Activated CD8-positive, alpha-beta memory T cell treated with anti-CD3 and anti-CD28 coated beads, Interleukin-2, amount 10 ng/mL, durations not matched to agents 7 days and 5 days (primary cell): ENCODE results near the gene MTF2. TPM values are rescaled to one million over a fixed set of nuclear protein-coding genes. Genes with fewer than 3 reads are reported as not detected.
A peak's percentile ranks its signal among the peaks of the same experiment; 100 is the strongest.
"Not testable (repeated sequence)": the region's sequence is repeated elsewhere in the genome, so short reads cannot be mapped to it uniquely, and the experiment has no call there.

ENCODE experiments used
- ATAC-seq: fragments of 150-1000 bp; cut with Tn5 transposase; one replicate; pipeline ENCODE4 v1.10.0; 2021; ENCODE audit warnings: moderate library complexity
- CTCF ChIA-PET: fragments of 350-600 bp; sonication (Branson Sonifier 250); formaldehyde crosslinking; loops from one replicate; lab custom pipeline; 2021; ENCODE audit warnings: antibody characterized with exemption; lab: Charles Lee
- DNase-seq: peaks from one replicate; pipeline ENCODE4 v3.0.0-alpha.2; 2020
- H3K27ac Mint-ChIP-seq: one replicate; pipeline ENCODE4 v1.8.0; 2021; ENCODE audit warnings: mild to moderate bottlenecking, mixed read lengths
- H3K27me3 Mint-ChIP-seq: one replicate; pipeline ENCODE4 v1.8.0; 2021; ENCODE audit warnings: mixed read lengths
- H3K36me3 Mint-ChIP-seq: one replicate; pipeline ENCODE4 v1.8.0; 2021; ENCODE audit warnings: mild to moderate bottlenecking, mixed read lengths
- H3K4me1 Mint-ChIP-seq: one replicate; pipeline ENCODE4 v1.8.0; 2021; ENCODE audit warnings: mixed read lengths
- H3K4me3 Mint-ChIP-seq: one replicate; pipeline ENCODE4 v1.8.0; 2021; ENCODE audit warnings: mild to moderate bottlenecking, moderate library complexity, mixed read lengths
- H3K9me3 Mint-ChIP-seq: one replicate; pipeline ENCODE4 v1.8.0; 2022; ENCODE audit warnings: low read depth, mixed read lengths
- total RNA-seq, 2 experiments: library from RNA; stranded (reverse); gene quantifications; one replicate each; pipeline ENCODE4 v1.2.3, GENCODE V29; 2021

Gene MTF2
- total RNA-seq, 2 experiments from 2014 or later, result 70.6 to 75.7 TPM

DNA sequence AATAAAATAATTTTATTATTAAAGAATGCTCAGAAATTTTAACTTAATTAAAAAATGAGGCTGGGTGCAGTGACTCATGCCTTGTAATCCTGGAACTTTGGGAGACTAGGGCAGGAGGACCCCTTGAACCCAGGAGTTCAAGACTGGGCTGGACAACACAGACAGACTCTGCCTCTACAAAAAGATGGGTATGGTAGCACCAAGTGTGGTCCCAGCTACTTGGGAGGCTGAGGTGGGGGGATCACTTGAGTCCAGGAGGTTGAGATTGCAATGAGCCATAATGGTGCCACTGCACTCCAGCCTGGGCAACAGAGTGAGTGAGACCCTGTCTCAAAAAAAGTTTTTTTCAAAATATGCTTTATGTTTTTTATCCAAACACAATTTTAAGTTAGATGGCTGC is 75.8 kb downstream of the MTF2 start:
- no peak for DNase-seq
- peak; percentile 29 for ATAC-seq
- H3K36me3 Mint-ChIP-seq, result peaks cover 44% of the 10 kb centered on the region
- no peak overlapping the region for H3K4me3 Mint-ChIP-seq
- H3K4me1 Mint-ChIP-seq, result peaks cover 22% of the 10 kb centered on the region
- CTCF ChIA-PET, result interaction anchor here (0.9 kb wide), 1 partner anchor 18 kb away, joined by 3 read pairs; no protein-coding TSS in a partner anchor
- H3K9me3 Mint-ChIP-seq, result no peaks in the 10 kb centered on the region
- no peaks in the 10 kb centered on the region for H3K27me3 Mint-ChIP-seq
- H3K27ac Mint-ChIP-seq, result peak overlapping the region; percentile 69

DNA sequence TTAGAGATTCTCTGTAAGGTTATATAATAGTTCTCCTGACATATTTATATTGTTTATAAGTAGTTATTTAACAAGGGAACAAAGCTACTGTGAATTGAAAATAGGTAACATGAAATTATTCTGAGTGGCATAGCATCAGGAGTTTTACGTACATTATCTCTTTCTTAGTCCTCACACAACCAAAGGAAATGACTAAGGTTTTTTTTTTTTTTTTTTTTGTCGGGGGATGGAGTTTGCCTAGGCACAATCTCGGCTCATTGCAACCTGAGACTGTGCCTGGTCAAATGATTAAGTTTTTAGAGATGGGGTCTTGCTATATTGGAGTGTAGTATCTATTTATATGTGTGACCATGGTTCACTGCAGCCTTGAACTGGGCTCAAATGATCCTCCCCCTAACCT is 76.3 kb downstream of the MTF2 start:
- ATAC-seq (peak; percentile 80), DNase-seq (no peak)
- peak overlapping the region; percentile 69 for H3K27ac Mint-ChIP-seq
- peaks cover 43% of the 10 kb centered on the region for H3K36me3 Mint-ChIP-seq
- no peak overlapping the region for H3K4me3 Mint-ChIP-seq
- peaks cover 22% of the 10 kb centered on the region for H3K4me1 Mint-ChIP-seq
- H3K27me3 Mint-ChIP-seq, result no peaks in the 10 kb centered on the region
- CTCF ChIA-PET, result interaction anchor here (0.9 kb wide), 1 partner anchor 18 kb away, joined by 3 read pairs; no protein-coding TSS in a partner anchor
- no peaks in the 10 kb centered on the region for H3K9me3 Mint-ChIP-seq

- no peaks in the 10 kb centered on the region for H3K9me3 Mint-ChIP-seq
- peaks cover 19% of the 10 kb centered on the region for H3K4me1 Mint-ChIP-seq
- no peaks in the 10 kb centered on the region for H3K27me3 Mint-ChIP-seq
- ATAC-seq, result no peak
- no peak for DNase-seq
- no peak overlapping the region for H3K27ac Mint-ChIP-seq
- H3K4me3 Mint-ChIP-seq, result no peak overlapping the region
- CTCF ChIA-PET, result interaction anchor here (1.9 kb wide), 1 partner anchor 9 kb away, joined by 6 read pairs; no protein-coding TSS in a partner anchor
- peaks cover 45% of the 10 kb centered on the region for H3K36me3 Mint-ChIP-seq
Measured at GRCh38 chr1:93159337-93159736, 80.3 kb downstream of the MTF2 start.

DNA sequence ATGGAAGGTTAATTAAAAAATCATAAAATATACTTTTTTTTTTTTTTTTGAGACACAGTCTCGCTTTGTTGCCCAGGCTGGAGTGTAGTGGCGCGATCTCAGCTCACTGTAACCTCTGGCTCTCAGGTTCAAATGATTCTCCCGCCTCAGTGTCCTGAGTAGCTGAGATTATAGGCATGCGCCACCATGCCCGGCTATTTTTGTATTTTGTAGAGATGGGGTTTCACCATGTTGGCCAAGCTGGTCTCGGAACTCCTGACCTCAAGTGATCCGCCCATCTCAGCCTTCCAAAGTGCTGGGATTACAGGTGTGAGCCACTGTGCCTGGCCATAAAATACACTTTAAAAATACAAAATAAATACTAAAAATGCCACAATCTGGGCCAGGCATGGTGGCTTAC is 84.2 kb downstream of the MTF2 start:
- H3K9me3 Mint-ChIP-seq, CTCF ChIA-PET, ATAC-seq, H3K27ac Mint-ChIP-seq, H3K27me3 Mint-ChIP-seq, DNase-seq, H3K4me3 Mint-ChIP-seq: not testable (repeated sequence)
- peaks cover 58% of the 10 kb centered on the region for H3K36me3 Mint-ChIP-seq
- H3K4me1 Mint-ChIP-seq, result peaks cover 11% of the 10 kb centered on the region

DNA sequence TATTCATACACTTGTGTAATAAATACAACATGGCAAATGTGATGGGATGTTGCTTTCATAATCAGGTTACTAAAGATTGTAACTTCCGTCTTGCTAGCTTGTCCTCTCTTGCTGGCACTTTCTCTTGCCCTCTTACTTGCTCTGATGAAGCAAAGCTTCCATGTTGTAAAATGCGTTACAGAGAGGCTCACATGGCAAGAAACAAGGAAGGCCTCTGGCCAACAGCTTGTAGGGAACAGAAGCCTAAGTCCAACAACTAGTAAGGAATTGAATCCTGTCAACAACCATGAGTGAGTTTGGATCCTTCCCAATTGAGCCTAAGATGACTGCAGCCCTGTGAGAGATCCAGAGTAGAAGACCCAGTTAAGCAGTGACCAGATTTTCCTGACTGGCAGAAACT is 85.7 kb downstream of the MTF2 start:
- CTCF ChIA-PET, result interaction anchor here (1.0 kb wide), 1 partner anchor 13 kb away, joined by 5 read pairs; no protein-coding TSS in a partner anchor
- ATAC-seq (no peak), DNase-seq (no peak)
- Mint-ChIP-seq H3K27ac (no peak overlapping the region), H3K4me3 (no peak overlapping the region), H3K9me3 (peaks cover 9% of the 10 kb centered on the region), H3K27me3 (no peaks in the 10 kb centered on the region), H3K4me1 (peaks cover 24% of the 10 kb centered on the region), H3K36me3 (peaks cover 58% of the 10 kb centered on the region)

DNA sequence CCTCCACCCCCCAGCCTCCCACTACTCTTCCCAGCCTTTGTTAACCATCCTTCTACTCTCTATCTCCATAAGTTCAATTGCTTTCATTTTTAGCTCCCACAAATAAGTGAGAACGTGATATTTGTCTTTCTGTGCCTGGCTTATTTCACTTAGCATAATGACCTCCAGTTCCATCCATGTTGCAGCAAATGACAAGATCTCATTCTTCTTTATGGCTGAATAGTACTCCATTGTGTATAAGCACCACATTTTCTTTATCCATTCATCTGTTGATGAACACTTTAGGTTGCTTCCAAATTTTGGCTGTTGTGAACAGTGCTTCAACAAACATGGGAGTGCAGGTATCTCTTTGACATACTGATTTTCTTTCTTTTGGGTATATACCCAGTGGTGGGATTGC is 86.8 kb downstream of the MTF2 start:
- ATAC-seq, H3K27ac Mint-ChIP-seq, H3K4me3 Mint-ChIP-seq, H3K9me3 Mint-ChIP-seq, DNase-seq, CTCF ChIA-PET, H3K27me3 Mint-ChIP-seq: not testable (repeated sequence)
- H3K4me1 Mint-ChIP-seq, result peaks cover 29% of the 10 kb centered on the region
- H3K36me3 Mint-ChIP-seq, result peaks cover 57% of the 10 kb centered on the region

DNA sequence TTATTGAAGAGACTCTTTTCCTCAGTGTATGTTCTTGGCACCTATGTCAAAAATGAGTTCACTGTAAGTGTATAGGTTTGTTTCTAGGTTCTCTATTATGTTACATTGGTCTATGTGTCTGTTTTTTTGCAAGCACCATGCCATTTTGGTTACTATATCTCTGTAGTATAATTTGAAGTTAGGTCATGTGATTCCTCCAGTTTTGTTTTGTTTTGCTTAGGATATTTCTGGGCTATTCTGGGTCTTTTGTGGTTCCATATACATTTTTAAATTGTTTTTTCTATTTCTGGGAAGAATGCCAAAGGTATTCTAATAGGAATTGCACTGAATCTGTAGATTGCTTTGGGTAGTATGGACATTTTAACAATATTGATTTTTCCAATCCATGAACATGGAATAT is 87.9 kb downstream of the MTF2 start:
- no peak for ATAC-seq
- Mint-ChIP-seq H3K4me1 (peaks cover 35% of the 10 kb centered on the region), H3K9me3 (peaks cover 9% of the 10 kb centered on the region), H3K27ac (no peak overlapping the region), H3K4me3 (no peak overlapping the region), H3K36me3 (peaks cover 54% of the 10 kb centered on the region), H3K27me3 (no peaks in the 10 kb centered on the region)
- CTCF ChIA-PET, result no interaction called here
- no peak for DNase-seq

DNA sequence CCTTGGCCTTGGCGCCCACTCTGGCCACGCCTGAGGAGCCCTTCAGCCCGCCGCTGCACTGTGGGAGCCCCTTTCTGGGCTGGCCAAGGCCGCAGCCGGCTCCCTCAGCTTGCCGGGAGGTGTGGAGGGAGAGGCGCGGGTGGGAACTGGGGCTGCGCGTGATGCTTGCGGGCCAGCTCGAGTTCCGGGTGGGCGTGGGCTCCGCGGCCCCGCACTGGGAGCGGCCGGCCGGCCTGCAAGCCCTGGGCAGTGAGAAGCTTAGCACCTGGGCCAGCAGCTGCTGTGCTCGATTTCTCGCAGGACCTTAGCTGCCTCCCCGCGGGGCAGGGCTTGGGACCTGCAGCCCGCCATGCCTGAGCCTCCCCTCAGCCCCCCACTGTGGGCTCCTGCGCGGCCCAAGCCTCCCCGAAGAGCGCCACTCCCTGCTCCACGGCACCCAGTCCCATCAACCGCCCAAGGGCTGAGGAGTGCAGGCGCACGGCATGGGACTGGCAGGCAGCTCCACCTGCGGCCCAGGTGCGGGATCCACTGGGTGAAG is 91.1 kb downstream of the MTF2 start:
- not testable (repeated sequence) for DNase-seq, H3K27me3 Mint-ChIP-seq, H3K27ac Mint-ChIP-seq, ATAC-seq, H3K9me3 Mint-ChIP-seq, H3K4me3 Mint-ChIP-seq
- CTCF ChIA-PET, result interaction anchor here (1.3 kb wide), 1 partner anchor 90 kb away, joined by 7 read pairs; no protein-coding TSS in a partner anchor
- Mint-ChIP-seq H3K4me1 (peaks cover 54% of the 10 kb centered on the region), H3K36me3 (peaks cover 64% of the 10 kb centered on the region)

- DNase-seq, result no peak
- Mint-ChIP-seq H3K36me3 (peaks cover 62% of the 10 kb centered on the region), H3K27ac (peak overlapping the region; percentile 82), H3K9me3 (peaks cover 6% of the 10 kb centered on the region), H3K4me1 (peaks cover 59% of the 10 kb centered on the region), H3K4me3 (peak overlapping the region; percentile 74), H3K27me3 (no peaks in the 10 kb centered on the region)
- ATAC-seq, result peak; percentile 45
- CTCF ChIA-PET, result interaction anchor here (1.0 to 1.3 kb wide), 2 partner anchors 91 to 211 kb away, joined by 3 to 7 read pairs; partner anchors contain the start of gene DIPK1A
Measured at GRCh38 chr1:93171549-93172034, 92.5 kb downstream of the MTF2 start.

DNA sequence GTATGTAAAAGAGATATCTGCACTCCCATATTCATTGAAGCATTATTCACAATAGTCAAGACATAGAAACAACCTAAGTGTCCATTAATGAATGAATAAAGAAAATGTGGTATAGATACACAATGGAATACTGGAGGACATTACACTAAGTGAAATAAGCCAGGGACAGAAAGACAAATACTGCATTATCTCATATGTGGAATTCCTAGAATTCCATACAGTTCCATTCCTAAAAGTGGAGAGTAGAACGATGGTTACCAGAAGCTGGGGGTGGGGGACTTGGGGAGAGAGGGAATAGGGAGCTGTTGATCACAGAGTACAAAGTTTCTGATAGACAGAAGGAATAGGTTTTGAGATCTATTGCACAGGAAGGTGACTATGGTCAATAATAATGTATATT is 93.7 kb downstream of the MTF2 start:
- H3K27ac Mint-ChIP-seq, result peak overlapping the region; percentile 6
- no peaks in the 10 kb centered on the region for H3K27me3 Mint-ChIP-seq
- peaks cover 64% of the 10 kb centered on the region for H3K4me1 Mint-ChIP-seq
- ATAC-seq (no peak), DNase-seq (no peak)
- H3K9me3 Mint-ChIP-seq, result peaks cover 4% of the 10 kb centered on the region
- H3K4me3 Mint-ChIP-seq, result no peak overlapping the region
- CTCF ChIA-PET, result interaction anchor here (0.9 to 1.0 kb wide), 2 partner anchors 9 to 18 kb away, joined by 3 read pairs; no protein-coding TSS in a partner anchor
- H3K36me3 Mint-ChIP-seq, result peaks cover 54% of the 10 kb centered on the region

GRCh38 chr1:93174638-93175037 is 95.6 kb downstream of the MTF2 start:
- H3K27ac Mint-ChIP-seq, CTCF ChIA-PET, ATAC-seq, DNase-seq, H3K4me3 Mint-ChIP-seq, H3K9me3 Mint-ChIP-seq, H3K27me3 Mint-ChIP-seq: not testable (repeated sequence)
- peaks cover 58% of the 10 kb centered on the region for H3K4me1 Mint-ChIP-seq
- H3K36me3 Mint-ChIP-seq, result peaks cover 50% of the 10 kb centered on the region

DNA sequence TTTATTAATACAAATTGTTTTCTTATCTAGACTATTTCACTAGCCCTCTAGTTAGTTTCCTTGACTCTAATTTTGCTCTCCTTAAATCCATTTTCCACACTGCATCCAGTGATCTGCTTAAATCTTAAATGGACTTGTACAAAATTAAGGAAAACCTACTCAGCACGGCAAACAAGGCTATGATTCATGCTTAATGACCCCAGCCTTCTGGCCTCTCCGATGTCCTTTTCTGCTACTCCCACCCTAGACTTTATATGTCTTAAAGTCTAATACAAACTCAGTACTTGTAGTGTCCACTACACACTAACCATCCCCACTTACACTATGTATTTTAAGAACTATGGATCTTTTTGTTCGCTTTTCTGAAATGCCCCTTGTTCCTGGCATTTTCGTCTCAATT is 98.9 kb downstream of the MTF2 start:
- peak overlapping the region; percentile 35 for H3K27ac Mint-ChIP-seq

GRCh38 chr1:93178418-93178817 is 99.3 kb downstream of the MTF2 start:
- Mint-ChIP-seq H3K27me3 (no peaks in the 10 kb centered on the region), H3K36me3 (peaks cover 36% of the 10 kb centered on the region), H3K9me3 (no peaks in the 10 kb centered on the region), H3K4me1 (peaks cover 52% of the 10 kb centered on the region), H3K4me3 (peak overlapping the region; percentile 93), H3K27ac (peak overlapping the region; percentile 53)
- DNase-seq (no peak), ATAC-seq (no peak)
- CTCF ChIA-PET, result no interaction called here

More for the DNA sequence above, 98.9 kb downstream of the MTF2 start:
- H3K9me3 Mint-ChIP-seq, result no peaks in the 10 kb centered on the region
- H3K36me3 Mint-ChIP-seq, result peaks cover 37% of the 10 kb centered on the region
- peaks cover 50% of the 10 kb centered on the region for H3K4me1 Mint-ChIP-seq
- peak overlapping the region; percentile 93 for H3K4me3 Mint-ChIP-seq
- DNase-seq (no peak), ATAC-seq (no peak)
- CTCF ChIA-PET, result interaction anchor here (1.7 kb wide), 1 partner anchor 20 kb away, joined by 3 read pairs; no protein-coding TSS in a partner anchor
- no peaks in the 10 kb centered on the region for H3K27me3 Mint-ChIP-seq
